Fibroblast of gingiva (primary cell): ENCODE measurements around the gene PARVA.
A peak's percentile ranks its signal among the peaks of the same experiment; 100 is the strongest.

Experiments used
- DNase-seq: peaks from one replicate; pipeline ENCODE4 v3.0.0-alpha.2; 2011; ENCODE audit warnings: low read depth

The PARVA gene

GRCh38 chr11:12531020-12531419 is 153.6 kb downstream of the PARVA start:
- no peak for DNase-seq

DNA sequence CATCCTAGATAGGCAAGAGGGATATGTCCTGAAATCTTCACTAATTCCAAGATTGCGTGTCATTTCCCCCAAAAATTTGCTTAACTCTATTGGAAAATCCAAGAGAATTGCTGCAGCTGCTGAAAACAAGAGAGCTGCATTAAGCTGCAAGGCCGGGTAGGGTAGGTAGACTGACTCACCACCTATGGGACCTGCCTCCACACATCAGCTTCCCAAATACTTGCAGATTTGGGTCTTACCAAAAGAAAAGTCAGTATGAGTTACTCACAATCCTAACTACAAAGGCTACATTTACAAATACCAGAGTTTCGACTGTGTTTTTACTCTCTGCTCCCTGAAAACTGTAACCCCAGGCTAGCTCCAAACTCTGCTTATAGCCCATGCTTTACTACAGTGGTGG is 154.3 kb downstream of the PARVA start:
- DNase-seq = no peak

DNA sequence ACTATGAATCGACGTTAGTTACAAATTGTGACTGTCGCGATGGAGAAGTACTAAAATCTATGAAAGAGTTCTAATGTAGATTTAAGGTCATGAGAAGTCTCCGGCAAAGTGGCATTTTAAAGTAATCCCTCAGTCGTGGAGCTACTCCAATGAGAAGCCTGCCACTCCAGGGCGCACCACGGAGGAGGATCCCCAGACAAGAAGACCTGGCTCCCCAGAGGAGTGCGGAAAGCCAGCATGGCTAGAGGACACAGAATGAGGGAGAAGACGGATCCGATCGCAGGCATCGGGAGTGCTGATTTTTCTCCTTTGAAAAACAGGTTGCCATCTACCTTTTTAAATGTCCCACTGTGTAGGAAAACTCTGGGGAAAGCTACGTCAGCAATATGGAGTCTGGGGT is 155.2 kb downstream of the PARVA start:
- DNase-seq = no peak

DNA sequence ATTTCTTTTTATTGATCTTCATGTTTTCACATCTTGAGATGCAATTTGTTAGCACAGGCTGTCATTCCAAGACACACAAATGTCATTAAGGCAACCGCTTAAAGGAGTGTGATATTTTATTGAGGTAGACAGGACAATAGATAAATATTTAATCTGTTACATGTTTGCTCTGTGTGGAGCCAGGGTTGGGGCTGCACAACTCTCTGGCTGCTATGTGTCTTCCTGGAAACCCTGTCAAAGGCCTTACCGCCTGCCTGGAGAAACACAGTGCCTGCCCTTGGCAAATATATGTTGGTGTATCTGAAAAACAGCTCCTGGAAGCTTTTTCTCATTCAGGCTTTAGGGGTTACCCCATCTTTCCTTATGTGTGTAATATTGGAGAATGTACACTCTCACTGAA is 157.2 kb downstream of the PARVA start:
- DNase-seq = no peak

DNA sequence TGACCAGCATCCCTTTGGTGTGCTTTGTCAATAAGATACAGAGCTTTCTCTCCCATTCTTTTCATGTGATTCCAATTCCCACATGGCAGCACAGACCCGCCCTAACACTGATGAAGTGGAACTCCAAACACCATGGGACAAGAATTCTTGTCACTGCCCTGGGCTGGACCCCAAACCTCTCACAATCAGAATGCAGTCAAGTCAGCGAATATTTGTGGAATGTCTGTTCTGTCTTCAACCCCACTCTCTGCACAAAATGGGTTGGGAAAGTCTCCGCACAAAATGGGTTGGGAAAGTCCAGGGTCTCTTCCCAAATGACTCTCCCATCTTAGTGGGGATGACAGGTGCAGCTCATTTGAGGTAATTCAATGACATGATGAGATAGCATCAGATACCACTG is 157.9 kb downstream of the PARVA start:
- DNase-seq = no peak

- no peak for DNase-seq
These were observed 159.2 kb downstream of the PARVA start for GRCh38 chr11:12536566-12536965.

DNA sequence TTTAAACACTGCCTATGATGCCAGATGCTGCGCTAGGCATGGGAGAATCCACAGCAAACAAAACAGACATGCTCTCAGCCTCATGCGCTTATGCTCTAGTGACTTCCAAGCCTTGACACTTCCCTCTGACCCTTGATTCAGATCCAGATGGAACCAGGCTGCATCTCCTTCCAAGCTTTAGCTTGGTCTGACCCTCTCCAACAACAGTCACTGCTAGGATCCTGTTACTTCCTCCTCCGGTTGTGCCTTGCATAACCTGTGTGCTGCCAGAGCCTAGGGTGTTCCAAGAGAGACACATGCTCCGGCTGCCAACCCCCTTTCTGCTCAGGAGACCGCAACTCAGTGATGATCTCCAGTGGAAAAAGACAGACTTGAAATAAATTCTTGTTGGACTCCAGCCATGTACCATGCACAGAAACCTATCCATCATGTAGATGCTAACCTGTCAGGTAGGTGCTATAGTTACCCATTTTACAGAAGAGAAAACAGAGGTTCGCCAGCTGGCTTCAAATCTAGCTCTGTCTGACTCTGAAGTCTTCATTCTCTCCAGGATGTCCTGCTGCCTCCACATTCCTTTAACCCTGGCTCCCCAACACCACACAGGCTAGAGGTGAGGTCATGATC is 160.5 kb downstream of the PARVA start:
- DNase-seq = peak; percentile 89

GRCh38 chr11:12538889-12539421 is 161.6 kb downstream of the PARVA start:
- DNase-seq = no peak

DNA sequence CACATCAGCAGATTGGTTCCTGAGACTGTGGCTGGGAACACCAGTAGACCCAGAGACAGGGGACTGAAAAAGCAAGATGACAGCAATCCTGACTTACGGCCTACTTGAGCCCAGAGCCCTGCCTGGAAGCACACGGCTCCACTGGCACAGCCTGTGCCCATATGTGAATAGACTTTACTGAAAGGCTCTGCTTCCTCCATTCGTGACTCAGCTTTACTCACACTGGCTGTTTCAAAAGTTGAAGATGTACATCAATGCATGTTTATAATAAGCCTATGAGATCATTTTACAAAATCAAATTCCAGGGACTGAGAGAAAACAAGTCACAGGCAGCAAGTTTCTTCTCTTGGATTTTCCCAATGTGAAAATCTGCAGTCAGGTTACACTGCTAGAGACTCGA is 162.2 kb downstream of the PARVA start:
- DNase-seq = peak; percentile 95

DNA sequence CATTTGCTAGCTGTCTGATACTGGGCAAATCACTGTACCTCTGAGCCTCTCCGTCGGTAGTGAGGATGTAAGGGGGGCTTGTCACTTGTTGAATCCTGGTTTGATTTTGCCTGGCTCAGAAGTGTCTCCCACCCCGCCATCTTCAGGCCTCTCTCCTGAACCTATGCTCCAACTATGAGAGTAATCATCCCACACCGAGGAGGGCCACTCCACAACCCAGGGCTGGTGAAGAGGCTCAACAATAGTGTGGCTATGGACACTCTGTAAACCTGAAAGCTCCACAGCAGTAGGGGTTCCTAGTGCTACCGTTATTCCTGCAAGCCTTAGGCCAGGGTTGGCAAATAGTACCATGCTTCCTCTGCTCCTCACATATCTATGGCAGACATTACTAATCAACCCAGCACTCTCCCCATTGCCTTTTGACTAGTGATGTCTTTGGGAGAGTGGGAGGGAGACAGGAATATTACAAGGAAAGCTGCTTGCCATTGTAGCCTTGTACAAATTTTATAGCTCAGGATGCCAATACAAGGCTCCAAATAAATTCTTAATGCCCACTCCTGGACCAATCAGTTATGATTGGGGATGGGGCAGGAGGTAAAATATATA is 162.8 kb downstream of the PARVA start:
- peak; percentile 68 for DNase-seq

- DNase-seq = peak; percentile 92
These were observed 163.7 kb downstream of the PARVA start for GRCh38 chr11:12540913-12541582.

DNA sequence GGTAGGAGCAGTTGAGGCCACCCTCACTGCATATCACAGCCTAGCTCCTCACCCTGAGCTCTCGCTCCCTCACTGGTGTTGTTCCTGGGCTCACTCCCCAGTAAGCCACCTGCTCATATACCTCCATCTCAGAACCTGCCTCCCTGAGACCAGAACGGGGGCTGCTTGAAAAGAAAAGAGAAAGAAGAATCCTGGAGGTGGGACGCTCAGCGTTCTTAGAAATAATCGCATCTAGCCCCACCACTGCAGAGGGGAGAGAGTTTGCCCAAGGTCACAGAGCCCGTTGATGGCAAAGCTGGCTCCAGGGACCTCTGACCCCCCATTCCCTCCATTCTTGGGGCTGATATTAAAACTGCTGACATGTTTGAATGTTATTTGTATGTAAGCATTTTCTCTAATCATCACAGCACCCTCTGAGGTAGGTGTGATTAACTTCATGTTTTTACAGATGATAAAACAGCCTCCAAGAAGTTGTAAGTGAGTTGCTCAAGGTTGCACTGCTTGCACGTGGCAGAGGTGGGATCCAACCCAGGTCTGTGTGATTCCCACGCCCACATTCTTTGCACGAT is 164.3 kb downstream of the PARVA start:
- no peak for DNase-seq

DNA sequence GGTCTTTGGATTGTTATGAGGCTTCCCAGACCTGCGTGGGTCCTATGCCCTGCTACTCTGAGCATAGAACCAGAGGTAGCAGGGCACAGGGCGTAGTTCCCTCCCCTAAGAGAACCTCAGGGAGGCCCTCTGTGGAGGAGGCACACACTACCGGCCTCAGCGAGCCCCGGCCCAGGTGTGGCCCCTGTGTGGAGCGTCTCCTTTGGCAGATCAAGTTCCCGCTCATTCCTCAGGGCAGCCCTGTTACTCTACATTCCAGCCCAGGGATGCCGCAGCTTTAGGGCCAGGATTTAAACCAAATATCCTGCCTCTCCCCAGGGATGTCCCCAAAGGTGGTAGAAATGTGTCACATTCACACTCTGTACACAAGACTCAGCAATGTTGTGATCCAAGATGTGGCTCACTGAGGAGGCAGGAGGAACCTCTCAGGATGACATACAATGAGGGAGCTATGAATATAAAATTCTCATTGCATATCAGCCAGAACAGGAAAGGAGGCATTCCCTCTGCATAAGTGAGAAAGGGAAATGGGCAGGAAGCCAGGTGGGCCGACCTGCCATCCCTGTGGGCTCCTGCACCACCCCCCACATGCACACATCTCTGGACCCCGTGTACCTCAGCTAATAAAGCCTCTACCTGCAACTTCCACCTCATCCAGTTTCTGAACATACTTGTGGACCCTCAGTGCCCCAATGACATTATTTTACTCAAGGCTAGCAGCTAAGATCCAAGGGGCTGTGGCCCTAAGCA is 165.0 kb downstream of the PARVA start:
- DNase-seq = no peak

DNA sequence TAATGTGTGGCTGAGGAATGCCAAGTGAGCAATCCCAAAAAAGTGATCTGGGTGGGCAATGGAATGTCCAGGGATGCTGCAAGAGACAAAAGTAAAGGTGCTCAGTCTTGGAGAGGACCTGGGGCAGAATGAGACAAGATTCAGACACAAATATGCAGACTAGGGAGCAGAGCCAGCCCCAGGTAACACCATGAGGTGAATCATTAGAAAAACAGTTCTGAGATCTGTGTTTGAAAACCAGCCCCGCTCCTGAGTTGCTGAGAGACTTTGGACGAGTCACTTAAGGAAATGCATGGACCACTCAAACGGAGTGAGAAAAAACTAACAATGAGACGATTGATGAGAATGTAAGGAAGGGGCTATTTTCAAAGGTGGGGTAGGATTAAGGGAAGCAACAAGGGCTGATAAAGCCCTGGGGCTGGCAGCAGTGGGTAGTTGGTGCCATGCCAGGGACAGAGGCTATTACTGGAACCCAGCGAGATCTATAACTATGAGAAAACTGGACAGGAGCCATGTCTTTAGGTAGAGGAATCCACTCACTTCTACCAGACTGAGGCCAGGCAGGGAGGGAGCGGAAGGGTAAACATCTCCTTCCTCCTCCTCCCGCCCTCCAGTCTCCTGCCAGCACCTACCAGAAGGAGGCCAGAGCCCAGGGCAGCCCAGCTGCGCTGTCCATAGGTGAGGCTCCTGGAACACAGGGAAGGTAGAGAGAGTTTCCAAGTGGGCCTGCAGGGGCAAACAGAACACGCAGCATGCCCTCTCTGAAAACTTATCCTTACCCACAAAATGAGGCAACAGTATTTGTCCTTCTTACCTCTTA is 166.4 kb downstream of the PARVA start:
- DNase-seq = no peak

DNA sequence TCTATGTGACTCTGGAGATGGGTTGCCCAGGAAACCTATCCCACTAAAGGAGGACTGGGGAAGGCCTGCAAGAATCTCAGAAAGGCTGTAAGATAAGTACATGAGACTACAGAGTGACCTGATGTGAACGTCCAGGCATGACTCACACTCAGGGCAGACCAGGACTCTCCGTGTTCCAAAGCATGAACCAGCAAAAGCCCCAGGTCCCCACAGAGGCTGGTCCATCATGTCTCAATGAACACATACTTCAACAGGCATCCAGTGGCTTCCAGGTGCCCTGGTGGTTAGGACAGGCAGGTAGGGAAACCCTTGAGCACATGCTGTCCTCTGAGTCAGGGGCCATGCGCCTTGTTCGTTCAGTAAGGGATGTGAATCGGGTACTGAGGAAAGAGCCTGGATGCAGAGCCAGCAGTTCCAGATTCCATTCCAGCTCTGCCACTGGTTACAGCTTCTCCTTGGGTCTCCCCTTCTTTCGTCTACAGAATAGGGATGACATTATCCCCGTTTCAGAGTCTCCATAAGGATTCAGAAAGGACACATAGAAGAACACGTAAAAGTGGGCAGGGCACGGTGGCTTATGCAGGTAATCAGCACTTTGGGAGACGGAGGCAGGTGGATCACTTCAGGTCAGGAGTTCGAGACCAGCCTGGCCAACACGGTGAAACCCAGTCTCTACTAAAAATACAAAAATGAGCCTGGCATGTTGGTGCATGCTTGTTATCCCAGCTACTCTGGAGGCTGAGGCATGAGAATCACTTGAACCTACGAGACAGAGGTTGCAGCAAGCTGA is 167.8 kb downstream of the PARVA start:
- no peak for DNase-seq

GRCh38 chr11:12546122-12546521 is 168.8 kb downstream of the PARVA start:
- no peak for DNase-seq

DNA sequence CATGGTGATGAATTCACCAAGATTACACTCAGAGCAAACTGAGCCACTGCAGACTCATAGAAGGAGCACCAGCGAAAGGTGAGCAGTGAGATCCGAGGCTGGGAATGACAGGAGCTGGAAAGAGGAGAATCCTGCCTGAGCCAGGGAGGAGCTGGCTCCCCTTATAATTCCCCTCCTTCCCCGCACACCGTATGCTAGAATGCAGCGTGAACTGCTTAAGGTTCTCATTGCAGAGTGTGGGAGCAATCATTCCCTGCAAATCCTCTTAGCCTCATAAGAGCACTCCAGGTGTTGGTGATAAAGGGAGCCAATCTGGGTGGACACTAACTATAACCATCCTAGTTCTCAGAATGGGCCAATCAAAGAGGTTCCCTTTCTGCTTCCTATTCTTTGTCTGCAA is 169.3 kb downstream of the PARVA start:
- no peak for DNase-seq

DNA sequence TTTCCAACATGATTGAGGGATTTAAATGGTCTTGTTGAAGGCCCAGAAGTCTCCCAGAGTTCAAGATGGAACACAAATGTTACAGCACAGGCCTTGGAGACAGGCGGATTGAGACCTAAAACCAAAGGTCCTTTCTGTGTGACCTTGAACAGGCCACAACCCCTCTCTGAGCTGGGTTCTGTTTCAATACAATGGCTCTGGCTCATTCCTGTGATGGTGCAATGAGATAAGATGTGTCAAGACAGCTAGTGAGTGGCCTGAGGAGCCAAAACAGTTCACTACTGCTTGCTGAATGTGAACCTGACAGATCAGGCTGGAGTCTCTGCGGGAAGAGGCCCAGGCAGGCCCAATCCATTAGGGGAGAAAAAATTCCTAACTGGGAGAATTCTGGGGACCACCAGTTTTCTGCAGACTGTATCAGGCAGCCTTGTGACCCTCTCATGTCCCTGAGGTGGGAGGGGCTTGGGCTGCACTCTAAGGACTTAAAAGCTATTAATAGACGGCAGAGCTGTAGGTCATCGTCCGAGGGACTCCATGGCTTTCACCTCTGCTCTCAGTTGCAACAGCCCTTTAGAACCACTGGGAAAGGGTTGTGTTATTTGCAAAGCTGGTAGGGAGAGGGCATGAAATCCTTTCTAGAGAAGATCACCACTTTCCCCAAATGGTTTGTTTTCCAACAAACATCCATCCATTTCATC is 170.7 kb downstream of the PARVA start:
- DNase-seq = no peak

GRCh38 chr11:12552692-12553091 is 175.3 kb downstream of the PARVA start:
- DNase-seq = peak; percentile 95

- no peak for DNase-seq
These were observed 176.8 kb downstream of the PARVA start for GRCh38 chr11:12554122-12554521.
